Measurements from ENCODE around the gene LTA. TPM values are rescaled to one million over a fixed set of nuclear protein-coding genes. Genes with fewer than 3 reads are reported as not detected.

Gene LTA
- total RNA-seq, 2 donors from 2014 or later, result 1.2 TPM; not detected in 1

DNA sequence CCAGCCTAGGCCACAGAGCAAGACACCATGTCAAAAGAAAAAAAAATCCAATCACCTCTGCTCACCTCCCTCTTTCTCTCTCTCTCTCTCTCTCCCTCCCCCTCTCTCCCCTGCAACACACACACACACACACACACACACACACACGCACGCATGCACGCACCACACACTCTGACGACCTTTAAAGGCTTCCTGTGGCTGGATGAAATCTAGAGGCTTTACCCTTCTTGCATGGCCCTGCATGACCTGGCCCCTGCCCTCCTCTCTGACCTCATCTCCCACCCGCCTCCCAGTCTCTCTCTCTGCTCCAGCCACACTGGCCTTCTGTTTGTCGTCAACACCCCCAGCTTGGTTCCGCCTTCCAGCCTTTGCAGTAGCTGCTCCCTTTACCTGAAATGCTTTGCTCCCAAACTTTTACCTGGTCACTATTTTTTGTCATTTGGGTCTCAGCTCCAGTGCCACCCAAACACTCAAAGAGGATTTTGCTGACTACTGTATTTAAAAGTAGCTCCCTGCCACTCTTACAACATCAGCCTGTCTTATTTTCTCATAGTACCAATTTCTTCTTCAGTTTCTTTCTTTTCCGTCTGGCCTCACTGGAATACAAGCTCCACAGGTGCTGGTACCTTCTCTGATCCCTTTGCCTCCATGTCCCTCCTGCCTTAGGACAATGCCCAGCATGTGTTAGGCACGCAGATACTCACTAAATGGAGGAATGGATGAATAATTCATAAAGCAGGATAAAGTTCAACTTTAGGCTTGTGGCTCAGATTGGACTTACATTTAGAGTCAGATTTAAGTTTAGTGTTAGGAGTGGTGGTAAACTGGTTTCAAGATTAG lies 4.3 kb upstream of the LTA start:
- Histone ChIP-seq H3K9me3 (no peaks in the 10 kb centered on the region), H3K4me3 (no peak overlapping the region), H3K27ac (no peak overlapping the region), H3K27me3 (replicated peaks; ENCODE audit: insufficient read depth) (no peaks in the 10 kb centered on the region), H3K4me1 (replicated peaks) (no peaks in the 10 kb centered on the region), H3K36me3 (no peaks in the 10 kb centered on the region)
- intact Hi-C loops (cut with DNase I), result no loop called here
- TF ChIP-seq POLR2AphosphoS5 (IDR thresholded peaks at IDR 0.05) (no peak), POLR2A (IDR thresholded peaks at IDR 0.05) (no peak)
- TF ChIP-seq, protein P1, sequence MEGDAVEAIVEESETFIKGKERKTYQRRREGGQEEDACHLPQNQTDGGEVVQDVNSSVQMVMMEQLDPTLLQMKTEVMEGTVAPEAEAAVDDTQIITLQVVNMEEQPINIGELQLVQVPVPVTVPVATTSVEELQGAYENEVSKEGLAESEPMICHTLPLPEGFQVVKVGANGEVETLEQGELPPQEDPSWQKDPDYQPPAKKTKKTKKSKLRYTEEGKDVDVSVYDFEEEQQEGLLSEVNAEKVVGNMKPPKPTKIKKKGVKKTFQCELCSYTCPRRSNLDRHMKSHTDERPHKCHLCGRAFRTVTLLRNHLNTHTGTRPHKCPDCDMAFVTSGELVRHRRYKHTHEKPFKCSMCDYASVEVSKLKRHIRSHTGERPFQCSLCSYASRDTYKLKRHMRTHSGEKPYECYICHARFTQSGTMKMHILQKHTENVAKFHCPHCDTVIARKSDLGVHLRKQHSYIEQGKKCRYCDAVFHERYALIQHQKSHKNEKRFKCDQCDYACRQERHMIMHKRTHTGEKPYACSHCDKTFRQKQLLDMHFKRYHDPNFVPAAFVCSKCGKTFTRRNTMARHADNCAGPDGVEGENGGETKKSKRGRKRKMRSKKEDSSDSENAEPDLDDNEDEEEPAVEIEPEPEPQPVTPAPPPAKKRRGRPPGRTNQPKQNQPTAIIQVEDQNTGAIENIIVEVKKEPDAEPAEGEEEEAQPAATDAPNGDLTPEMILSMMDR (IDR thresholded peaks at IDR 0.05), result no peak
- DNase-seq (ENCODE audit: low spot score), result no peak
- 46% methylated on average over 9 of the region's 9 CpGs for WGBS

DNA sequence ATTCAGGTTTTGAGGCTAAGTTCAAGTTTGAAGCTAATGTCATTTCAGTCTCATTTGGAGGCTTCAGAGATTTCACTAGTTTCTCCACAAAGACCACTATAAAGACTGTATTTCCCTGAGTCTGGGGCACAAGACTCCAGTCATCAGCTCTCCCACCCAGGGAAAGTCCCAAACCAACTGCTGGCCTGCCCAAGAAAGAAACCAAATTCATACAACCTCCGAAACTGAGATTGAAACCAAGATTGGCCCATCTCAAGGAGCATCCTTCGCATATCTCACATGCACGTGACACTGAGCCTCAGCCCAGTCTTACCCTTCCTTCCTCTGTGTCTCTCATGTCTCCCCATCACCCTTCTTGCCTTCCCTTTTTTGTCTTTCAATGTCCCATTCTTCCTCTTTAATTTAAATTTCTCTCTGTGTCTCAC lies 3.5 kb upstream of the LTA start:
- H3K36me3 ChIP-seq, result no peaks in the 10 kb centered on the region
- intact Hi-C loops (cut with DNase I), result no loop called here
- H3K27ac ChIP-seq, result no peak overlapping the region
- H3K4me3 ChIP-seq, result no peak overlapping the region
- WGBS, result 76% methylated on average over 3 of the region's 3 CpGs
- H3K9me3 ChIP-seq, result no peaks in the 10 kb centered on the region
- no peak for DNase-seq (ENCODE audit: low spot score)
- TF ChIP-seq, protein P1 (IDR thresholded peaks at IDR 0.05), result no peak
- no peak for TF ChIP-seq POLR2AphosphoS5 (IDR thresholded peaks at IDR 0.05)
- no peak for TF ChIP-seq POLR2A (IDR thresholded peaks at IDR 0.05)
- H3K4me1 ChIP-seq (replicated peaks), result no peaks in the 10 kb centered on the region
- H3K27me3 ChIP-seq (replicated peaks; ENCODE audit: insufficient read depth), result no peaks in the 10 kb centered on the region

DNA sequence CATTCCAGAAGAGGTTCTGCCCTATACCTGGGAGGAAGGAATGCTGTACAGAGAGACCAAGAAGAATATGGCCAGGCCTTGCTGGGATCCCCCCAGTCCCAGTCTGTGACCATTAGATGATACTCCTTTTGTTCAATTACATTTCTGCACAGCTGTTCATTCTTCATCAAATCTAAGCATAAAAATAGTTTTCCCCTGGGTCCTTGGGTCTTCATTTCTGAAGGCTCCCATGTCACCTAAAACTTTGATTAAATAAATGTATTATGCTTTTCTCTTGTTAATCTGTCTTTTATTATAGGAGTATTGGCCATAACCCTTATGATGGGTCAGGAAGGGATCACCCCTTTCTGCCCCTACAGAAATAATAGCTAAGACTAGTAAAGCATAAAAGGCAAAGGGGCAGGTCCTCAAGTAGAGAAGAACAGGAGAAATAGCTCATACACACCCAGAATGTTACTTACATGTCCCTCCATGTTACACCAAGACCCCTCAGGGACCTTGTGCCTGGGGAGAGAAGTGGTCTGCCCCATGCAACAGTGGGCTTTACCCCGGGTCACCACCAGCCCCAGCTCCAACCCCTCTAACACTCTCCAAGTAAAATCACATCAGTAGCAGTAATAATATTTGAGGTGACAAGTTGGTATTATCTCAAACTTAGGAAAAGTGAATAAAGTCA lies 2.1 kb upstream of the LTA start:
- Histone ChIP-seq H3K27me3 (replicated peaks; ENCODE audit: insufficient read depth) (no peaks in the 10 kb centered on the region), H3K9me3 (no peaks in the 10 kb centered on the region), H3K27ac (no peak overlapping the region), H3K4me3 (no peak overlapping the region), H3K4me1 (replicated peaks) (no peaks in the 10 kb centered on the region), H3K36me3 (no peaks in the 10 kb centered on the region)
- TF ChIP-seq POLR2AphosphoS5 (IDR thresholded peaks at IDR 0.05) (no peak), POLR2A (IDR thresholded peaks at IDR 0.05) (no peak)
- TF ChIP-seq, protein P1 (IDR thresholded peaks at IDR 0.05), result no peak
- DNase-seq (ENCODE audit: low spot score), result no peak
- intact Hi-C loops (cut with DNase I), result no loop called here
- WGBS, result 100% methylated on average over 1 of the region's 1 CpG

DNA sequence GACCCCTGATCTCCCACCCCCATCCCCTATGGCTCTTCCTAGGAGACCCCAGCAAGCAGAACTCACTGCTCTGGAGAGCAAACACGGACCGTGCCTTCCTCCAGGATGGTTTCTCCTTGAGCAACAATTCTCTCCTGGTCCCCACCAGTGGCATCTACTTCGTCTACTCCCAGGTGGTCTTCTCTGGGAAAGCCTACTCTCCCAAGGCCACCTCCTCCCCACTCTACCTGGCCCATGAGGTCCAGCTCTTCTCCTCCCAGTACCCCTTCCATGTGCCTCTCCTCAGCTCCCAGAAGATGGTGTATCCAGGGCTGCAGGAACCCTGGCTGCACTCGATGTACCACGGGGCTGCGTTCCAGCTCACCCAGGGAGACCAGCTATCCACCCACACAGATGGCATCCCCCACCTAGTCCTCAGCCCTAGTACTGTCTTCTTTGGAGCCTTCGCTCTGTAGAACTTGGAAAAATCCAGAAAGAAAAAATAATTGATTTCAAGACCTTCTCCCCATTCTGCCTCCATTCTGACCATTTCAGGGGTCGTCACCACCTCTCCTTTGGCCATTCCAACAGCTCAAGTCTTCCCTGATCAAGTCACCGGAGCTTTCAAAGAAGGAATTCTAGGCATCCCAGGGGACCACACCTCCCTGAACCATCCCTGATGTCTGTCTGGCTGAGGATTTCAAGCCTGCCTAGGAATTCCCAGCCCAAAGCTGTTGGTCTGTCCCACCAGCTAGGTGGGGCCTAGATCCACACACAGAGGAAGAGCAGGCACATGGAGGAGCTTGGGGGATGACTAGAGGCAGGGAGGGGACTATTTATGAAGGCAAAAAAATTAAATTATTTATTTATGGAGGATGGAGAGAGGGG lies 1.4 kb downstream of the LTA start:
- TF ChIP-seq POLR2A (IDR thresholded peaks at IDR 0.05) (no peak), POLR2AphosphoS5 (IDR thresholded peaks at IDR 0.05) (no peak)
- TF ChIP-seq, protein P1 (IDR thresholded peaks at IDR 0.05), result no peak
- H3K27me3 ChIP-seq (replicated peaks; ENCODE audit: insufficient read depth), result no peaks in the 10 kb centered on the region
- no peak overlapping the region for H3K27ac ChIP-seq
- H3K4me3 ChIP-seq, result no peak overlapping the region
- 88% methylated on average over 9 of the region's 9 CpGs for WGBS
- intact Hi-C loops (cut with DNase I), result no loop called here
- H3K4me1 ChIP-seq (replicated peaks), result no peaks in the 10 kb centered on the region
- no peaks in the 10 kb centered on the region for H3K9me3 ChIP-seq
- H3K36me3 ChIP-seq, result no peaks in the 10 kb centered on the region
- no peak for DNase-seq (ENCODE audit: low spot score)

Measured in prostate gland (tissue), 2 donors.